NCI-H446 treated with DMSO at 0.1 percent for 48 hours (cell line): ENCODE measurements around the gene KCTD7.
"Not testable (repeated sequence)": the region's sequence is repeated elsewhere in the genome, so short reads cannot be mapped to it uniquely, and the experiment has no call there.

Source experiments
- DNase-seq: peaks from one replicate; lab custom pipeline; 2025; lab: John Stamatoyannopoulos, UW

The KCTD7 gene

DNA sequence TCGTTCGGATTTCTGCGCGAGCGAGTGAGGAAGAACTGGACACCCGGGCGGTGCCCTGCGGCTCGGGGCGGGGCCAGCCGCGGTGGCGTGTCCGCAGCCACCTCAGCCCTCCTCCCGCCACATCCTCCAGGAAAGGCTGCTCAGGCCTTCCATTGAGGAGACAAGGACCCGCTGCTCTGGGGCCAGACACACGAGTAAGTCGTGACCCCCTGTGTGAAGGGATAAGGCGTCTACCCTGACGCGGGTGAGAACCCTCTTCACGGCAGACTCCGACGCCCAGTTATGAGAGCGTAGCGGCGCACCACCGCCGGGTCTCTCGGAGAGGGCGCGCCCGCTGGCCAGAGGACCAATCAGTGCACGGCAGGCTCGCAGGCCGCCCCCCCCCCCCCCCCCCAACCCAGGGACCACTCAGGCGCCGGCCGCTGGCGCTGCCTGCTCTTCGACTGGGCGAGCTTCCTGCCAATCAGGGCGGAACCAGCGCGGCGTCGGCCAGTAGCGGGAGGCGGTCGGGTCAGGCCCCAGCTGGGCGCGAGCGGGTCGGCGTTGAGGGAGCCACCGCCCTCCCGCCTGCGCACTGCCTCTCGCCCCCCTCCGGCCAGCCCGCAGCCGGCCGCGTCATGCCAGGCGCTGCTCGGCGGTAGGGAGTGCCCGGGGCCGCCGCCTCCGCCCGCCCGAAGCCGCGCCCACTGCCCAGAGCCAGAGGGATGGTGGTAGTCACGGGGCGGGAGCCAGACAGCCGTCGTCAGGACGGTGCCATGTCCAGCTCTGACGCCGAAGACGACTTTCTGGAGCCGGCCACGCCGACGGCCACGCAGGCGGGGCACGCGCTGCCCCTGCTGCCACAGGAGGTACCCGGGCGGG, at the start of gene KCTD7:
KCTD7 (plus strand) TSS at position 521 of the 861 bp plus-strand sequence; CDS start at position 705, 184 bp downstream.
- peak; percentile 97 for DNase-seq

DNA sequence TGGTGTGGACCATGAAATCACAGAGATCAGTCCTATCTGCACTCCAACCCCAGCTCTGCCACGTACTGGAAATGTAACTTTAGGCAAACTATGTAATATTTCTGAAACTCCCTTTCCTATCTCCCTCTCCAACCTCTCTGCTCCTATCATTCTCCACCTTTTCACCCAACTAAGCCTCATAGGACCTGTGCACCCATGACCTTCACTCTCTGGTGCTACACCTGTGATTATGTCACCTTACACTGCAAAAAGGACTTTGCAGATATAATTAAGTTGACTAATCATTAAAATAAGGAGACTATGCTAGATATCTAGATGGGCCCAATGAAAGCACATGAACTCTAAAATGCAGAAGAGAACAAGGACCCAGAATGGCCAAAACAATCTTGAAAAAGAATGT, 48.3 kb upstream of the KCTD7 start:
- not testable (repeated sequence) for DNase-seq

DNA sequence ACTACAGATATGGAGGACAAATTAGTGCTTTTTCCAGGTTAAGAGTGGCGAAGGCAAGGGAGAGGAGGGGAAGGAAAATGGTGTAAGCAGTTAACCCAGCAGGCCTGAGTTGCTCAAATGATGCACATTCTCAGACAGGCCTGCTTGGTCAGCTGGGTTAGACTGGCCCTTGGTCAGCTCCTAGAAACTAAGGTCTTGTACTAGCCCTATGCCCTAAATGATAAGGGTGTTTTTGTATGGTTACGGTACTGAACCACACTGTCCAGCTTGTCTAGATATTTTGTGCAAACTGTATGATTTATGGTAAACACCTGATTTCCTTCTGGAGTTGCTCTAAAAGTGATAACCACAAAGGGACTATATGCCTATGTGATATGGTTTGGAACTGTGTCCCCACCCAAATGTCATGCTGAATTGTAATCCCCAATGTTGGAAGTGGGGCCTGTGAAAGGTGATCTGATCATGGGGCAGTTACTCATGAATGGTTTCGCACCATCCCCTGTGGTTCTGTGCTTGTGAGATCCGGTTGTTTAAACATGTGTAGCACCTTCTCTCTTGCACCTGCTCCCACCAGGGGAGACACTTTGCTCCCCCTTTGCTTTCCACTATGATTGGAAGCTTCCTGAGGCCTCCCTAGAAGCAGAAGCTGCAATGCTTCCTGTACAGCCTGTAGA, 45.7 kb upstream of the KCTD7 start:
- DNase-seq = not testable (repeated sequence)

DNA sequence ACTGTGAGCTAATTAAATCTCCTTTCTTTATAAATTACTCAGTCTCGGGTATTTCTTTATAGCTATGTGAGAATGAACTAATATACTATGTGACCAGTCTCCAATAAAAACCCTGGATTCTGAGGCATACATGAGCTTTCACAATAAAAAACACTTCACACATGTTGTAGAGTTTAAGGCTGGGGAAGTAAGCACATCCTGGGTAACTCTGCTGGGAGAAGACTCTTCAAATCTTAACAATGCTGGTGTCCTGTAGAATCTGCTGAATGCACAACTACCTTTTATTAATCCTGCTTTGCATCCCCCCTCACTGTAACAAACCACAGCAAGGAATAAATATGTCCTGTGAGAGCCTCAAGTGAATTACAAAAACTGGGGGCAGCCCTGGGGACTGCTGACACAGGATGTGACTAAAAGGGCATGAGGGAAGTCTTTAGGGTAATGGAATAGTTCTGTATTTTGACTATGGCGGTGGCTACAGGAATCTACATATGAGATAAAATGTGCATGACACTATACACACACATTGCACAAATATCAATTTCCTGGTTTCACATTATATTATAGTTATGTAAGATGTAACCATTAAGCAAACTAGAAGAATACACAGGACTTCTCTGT, 45.1 kb upstream of the KCTD7 start:
- DNase-seq = no peak

DNA sequence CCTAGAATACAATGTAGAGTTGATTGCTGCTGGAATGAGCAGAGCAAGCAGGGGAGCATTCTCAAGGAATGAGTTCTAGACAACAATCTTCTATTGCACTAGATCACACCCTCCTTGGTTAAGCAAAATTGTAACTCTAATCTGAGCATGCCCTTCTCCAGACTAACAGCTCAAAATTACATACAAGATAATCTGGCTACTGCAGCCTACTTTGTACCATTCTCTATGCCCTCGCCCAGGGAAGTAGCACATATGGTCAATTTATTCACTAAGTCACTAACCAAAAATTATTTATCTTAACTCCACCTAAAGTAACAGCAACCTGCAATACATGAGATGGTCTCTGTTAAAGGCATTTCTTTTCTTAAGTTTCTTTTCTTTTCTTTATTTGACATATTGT, 42.5 kb upstream of the KCTD7 start:
- no peak for DNase-seq

DNA sequence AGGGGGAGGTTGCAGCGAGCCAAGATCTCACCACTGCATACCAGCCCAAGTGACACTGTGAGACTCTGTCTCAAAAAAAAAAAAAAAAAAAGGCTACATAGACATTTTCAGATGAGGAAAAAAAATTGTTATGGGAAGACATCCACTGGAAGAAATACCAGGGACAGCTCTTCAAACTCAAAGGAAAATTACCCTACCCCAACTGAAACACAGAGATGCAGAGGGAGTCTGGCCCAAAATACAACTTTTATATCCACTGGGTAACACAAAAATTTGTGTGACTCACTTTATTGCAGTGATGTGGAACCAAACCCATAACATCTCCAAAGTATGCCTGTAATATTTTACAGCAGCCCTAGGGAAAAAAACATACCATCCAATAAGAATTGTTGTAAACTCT, 40.5 kb upstream of the KCTD7 start:
- not testable (repeated sequence) for DNase-seq

DNA sequence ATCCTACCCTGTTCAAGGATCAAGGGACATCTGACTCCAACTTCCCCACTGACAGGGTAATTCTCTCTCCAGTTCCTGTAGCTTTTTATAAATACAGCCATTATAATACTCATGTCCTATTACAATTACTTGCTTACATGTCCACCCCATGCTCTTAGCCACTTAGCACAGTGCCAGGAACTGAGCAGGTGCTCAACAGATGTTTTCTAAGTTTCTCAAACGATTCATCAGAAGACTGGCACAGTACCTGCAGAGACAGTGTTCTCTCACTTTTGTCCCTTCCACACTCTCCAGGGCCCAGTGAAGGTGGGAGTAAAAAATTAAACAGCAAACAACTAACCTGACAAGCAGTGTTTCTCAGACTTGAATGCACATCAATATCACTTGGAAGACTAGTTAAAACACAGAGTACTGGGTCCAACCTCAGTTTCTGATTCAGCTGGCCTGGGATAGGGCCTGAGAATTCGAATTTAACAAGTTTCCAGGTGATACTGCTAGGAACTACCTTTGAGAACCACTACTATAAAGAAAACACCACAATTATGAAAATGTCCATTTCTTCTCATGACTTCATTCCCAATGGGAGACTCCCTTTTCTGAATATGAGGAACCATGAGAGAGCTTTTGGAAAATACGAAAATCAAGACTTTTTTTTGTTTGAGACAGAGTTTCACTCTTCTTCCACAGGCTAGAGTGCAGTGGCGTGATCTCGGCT, 39.7 kb upstream of the KCTD7 start:
- not testable (repeated sequence) for DNase-seq

DNA sequence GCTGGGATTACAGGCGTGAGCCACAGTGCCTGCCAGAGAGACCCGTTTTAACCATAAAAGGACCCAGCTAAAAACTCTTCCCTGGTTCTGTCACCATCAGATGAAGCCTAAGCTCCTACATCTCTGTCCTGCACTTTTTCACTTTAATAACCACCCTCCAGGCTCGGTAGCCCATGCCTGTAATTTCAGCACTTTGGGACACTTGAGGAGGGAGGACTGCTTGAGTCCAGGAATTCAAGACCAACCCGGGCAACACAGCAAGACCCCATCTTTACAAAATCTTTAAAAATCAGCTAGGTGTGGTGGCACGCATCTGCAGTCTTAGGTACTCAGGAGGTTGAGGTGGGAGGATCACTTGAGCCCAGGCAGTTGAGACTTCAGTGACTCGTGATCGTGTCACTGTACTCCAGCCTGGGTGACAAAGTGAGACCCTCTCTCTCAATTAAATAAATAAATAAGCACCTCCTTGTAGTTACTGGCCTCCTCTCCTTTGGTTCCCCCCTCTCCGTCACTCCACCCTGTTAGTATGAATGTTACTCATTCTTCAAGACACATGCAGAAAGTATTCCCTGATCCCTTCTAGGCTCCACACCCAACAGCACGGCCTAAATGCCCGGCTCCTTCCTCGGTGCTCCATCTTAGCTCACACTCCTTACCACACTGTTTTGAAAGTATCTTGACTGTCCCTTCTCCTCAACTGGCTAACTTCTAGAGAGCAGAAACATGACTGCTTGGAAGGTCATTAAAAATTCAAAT, 38.2 kb upstream of the KCTD7 start:
- not testable (repeated sequence) for DNase-seq

DNA sequence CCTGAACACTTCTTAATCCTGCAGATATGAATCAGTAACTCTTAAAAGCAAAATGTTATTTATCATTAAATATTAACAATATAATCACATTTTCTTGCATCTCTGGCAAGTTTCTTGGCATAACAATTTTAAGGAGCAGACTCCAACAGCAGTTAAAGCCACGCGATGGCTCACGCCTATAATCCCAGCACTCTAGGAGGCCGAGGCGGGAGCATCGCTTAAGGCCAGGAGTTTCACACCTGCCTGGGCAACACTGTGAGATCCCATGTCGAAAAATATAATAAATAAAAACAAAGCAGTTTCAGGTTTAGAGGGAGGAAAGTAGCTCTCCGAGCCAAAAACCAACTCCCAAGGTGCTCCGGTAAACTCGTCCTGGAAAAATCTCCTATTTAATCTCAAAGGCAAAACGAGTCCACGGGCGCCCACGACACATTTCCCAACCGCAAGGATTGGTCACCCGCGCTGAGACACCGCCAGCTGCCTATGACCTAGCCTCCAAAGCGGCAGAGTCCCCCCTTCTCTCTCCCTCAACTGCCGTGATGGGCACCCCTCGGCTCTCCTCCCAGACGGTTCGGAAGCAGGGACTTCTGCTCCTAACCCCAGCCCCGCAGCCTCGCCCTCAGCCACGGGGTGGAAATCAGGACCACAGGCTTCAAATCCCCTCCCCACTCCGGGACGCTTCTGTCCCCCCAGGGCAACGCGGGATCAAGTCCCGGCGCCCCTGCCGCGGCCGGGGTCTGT, 37.5 kb upstream of the KCTD7 start:
- DNase-seq = not testable (repeated sequence)

DNA sequence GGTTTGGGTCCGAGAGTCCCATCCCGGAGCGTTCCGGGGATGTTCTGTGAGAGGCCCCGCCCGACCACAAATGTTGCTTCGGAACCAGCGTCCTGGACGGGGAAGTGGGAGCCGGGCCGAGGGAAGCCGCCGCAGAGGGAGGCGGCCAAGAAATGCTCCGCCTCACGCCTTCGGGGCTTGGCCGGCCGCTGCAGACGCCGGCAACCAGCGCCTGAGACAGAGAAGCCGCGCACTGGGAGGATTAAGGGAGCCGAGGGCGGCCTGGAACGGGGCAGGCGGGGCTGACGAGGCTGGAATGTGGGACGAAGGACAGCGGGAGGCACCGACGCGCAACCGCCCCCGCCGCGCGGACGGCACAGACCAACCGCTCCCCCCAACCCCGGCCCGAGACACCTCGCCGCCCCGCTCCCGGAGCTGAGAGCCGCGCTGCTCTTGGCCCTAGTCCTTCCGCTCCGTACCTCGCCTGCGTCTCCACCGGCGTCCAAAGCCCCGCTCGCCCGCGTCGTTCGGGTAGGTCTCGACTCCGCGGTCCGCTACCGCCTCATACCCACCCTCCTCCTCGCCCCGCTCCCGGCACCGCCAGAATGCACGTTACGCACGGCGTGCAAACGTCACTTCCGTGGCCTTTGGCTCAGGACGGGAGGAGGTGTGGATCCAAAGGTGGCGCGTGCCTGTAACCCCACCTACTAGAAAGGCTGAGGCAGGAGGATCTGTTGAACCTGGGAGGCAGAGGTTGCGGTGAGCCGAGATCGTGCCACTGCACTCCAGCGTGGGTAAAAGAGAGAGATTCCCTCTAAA, 36.7 kb upstream of the KCTD7 start:
- DNase-seq = peak; percentile 40

DNA sequence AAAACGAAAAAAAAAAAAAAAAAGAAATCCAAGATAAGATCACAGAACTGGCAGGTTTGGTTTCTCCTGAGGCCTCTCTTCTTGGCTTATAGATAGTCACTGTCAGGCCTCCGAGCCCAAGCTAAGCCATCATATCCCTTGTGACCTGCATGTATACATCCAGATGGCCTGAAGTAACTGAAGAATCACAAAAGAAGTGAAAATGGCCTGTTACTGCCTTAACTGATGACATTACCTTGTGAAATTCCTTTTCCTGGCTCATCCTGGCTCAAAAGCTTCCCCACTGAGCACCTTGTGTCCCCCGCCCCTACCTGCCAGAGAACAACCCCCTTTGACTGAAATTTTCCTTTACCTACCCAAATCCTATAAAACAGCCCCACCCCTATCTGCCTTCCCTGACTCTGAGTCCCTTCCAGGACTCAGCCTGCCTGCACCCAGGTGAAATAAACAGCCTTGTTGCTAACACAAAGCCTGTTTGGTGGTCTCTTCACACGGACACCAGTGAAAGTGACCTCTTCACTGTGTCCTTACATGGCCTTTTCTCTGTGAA, 36.0 kb upstream of the KCTD7 start:
- not testable (repeated sequence) for DNase-seq

DNA sequence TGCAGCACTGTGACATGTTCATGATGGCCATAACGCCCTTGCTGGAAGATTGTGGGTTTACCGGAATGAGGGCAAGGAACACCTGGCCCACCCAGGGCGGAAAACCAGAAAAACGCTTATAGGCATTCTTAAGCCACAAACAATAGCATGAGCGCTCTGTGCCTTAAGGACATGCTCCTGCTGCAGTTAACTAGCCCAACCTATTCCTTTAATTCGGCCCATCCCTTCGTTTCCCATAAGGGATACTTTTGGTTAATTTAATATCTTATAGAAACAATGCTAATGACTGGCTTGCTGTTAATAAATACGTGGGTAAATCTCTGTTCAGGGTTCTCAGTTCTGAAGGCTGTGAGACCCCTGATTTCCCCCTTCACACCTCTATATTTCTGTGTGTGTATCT, 34.6 kb upstream of the KCTD7 start:
- DNase-seq = not testable (repeated sequence)

DNA sequence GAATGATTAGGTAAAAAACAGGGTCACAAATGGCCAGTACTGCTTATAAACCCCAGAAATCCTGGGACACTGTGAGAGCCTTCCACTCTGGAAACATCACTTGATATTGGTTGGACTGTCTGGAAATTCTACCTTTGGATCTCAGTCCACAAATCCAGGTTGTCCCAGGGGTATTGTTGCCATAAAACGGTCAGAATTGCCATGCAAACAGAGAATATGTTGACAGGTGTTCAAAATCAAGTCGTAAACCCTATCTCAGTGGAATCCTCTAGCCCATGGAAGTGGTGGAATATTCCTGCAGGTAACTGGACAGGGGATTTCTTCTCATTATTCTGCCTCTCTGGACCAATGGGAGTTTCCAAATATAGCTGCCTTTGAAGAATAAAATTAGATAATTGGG, 31.2 kb upstream of the KCTD7 start:
- DNase-seq = no peak

DNA sequence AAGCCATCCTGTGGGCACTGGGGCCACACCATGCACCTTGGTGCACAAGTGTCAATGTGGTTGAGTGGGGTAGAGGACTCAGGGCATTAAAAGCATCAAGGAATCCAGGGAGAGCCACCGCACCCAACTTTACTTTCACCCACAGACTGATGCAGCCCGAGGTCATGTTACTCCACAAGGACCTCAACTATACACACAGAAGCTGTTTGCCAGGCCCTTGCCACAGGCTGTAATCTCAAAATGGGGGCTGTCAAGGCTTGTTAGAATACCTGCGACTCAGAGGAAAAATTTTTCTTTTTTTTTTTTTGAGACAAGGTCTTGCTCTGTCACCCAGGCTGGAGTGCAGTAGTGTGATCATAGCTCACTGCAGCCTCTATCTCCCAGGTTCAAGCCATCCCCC, 26.5 kb upstream of the KCTD7 start:
- no peak for DNase-seq

DNA sequence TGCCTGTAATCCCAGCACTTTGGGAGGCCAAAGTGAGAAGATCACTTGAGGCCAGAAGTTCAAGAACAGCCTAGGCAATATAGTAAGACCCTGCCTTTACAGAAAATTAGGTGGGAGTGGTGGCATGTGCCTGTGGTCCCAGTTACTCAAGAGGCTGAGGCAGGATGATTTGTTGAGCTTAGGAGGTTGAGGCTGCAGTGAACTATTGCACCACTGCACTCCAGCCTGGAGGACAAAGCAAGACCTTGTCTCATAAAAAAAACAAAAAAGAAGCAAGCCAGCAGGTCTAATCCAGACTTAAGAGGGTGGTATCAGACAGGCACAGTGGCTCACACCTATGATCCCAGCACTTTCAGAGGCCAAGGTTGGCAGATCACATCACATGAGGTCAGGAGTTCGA, 24.5 kb upstream of the KCTD7 start:
- DNase-seq = no peak

DNA sequence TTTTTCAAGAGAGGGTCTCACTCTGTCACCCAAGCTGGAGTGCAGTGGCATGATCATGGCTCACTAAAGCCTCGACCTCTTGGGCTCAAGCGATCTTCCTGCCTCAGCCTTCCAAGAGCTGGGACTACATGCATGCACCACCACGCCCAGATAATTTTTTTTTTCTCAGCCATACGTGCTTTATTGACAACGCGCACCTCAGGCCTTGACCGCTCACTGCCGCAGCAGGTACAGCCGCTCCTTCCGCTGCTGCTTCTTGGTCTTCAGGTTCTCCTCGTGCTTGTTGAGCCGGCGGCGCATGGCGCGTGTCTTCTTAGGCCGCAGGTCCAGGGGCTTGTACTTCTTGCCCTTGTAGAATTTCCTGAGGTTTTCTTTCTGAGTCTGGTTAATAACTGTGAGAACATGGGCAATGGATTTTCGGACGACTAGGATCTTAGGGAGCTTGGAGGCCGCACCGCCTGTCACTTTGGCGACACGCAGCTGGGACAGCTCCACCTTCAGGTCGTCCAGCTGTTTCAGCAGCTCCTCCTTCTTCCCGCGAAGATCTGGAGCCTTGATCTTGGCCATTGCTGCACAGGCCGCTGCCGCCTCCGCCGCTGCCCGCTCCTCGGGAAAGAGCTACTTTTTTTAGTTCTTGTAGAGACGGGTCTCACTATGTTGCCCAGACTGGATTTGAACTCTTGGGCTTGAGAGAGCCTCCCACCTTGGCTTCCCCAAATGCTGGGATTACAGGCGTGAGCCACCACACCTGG, 22.0 kb upstream of the KCTD7 start:
- not testable (repeated sequence) for DNase-seq

DNA sequence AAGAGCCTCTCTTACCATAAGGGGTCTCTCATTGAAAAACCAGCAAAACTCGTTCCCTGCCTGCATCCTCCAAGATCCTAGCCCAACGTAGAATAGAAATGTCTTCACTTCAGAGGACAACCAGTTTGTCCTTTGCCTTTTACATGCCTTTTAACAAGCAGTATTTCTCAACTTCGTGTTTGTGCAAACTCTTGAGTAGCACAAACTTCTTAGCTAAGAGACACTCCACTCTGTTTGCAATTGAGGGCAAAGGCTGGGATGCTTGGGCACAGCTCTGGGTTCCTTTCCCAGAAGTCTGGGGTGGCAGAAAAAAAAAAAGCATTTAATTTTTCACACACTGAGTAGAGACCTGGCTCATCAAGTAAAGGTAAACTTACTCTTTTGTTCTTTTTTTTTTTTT, 19.5 kb upstream of the KCTD7 start:
- no peak for DNase-seq

DNA sequence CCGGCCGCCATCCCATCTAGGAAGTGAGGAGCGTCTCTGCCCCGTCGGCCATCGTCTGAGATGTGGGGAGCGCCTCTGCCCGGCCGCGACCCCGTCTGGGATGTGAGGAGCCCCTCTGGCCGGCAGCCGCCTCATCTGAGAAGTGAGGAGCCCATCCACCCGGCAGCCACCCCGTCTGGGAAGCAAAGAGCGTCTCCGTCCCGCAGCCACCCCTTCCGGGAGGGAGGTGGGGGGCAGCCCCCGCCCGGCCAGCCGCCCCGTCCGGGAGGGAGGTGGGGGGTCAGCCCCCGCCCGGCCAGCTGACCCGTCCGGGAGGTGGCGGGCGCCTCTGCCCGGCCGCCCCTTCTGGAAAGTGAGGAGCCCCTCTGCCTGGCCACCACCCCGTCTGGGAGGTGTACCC, 14.1 kb upstream of the KCTD7 start:
- not testable (repeated sequence) for DNase-seq

DNA sequence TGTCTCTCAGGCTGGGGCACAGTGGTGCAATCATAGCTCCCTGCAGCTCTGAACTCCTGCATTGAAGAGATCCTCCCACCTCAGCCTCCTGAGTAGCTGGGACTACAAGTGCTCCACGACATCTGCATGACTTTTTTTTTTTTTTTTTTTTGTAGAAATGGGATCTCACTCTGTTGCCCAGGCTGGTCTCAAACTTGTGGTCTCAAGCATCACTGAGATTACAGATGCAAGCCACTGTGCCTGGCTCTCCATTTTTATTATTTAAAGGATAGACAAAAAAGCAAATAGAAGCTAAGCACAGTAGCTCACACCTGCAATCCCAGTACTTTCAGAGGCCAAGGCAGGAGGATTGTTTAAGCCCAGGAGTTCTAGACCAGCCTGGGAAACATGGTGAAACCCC, 13.0 kb upstream of the KCTD7 start:
- no peak for DNase-seq
